Epithelial cell of esophagus (primary cell): ENCODE data around the gene SLC29A1.

Experiments
- DNase-seq: peaks from one replicate; pipeline ENCODE4 v3.0.0; 2010; ENCODE audit warnings: low read depth
- H3K4me3 ChIP-seq: 2 replicates; pipeline ENCODE4 v1.5.1; 2011; ENCODE audit warnings: mild to moderate bottlenecking, low read length, control low read depth
- CTCF ChIP-seq: IDR thresholded peaks from 2 replicates; pipeline ENCODE4 v1.5.1; 2011; ENCODE audit warnings: low read depth, mild to moderate bottlenecking, low read length, control low read depth, inconsistent platforms; ENCODE audit not compliant: insufficient read depth; ENCODE audit errors: missing control alignments

The SLC29A1 gene

DNA sequence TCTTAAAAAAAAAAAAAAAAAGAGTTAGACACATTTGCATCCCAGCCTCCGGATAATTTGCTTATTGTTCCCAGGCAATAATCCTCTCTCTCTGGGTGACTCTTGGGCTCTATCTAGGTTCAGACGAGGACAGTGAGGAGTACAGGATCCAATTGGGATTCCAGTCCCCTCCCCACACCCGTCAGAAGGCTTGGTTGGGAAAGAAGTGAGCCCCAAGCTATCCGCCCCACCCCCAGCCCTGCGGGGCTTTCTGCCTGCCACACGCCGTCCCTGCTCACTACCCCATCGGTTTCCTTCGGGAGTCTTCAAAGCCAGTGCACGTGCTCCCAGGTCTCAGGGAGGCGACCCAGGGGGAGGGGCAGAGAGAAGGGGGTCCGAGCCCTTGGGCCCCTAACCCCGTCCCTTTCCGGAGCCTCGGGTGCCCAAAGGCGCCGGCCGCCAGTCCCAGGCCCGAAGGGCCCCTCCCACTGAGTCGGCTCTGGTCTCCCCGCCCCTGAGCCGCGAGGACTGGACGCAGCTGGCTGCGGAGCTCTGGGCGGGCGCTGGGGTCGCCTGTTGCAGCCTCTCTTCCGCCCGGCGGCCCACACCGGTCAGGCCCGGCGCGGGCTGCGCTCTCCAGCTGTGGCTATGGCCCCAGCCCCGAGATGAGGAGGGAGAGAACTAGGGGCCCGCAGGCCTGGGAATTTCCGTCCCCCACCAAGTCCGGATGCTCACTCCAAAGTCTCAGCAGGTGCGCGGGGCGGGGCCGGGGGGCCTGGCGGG is 4.2 kb upstream of the SLC29A1 start:
- no peak for DNase-seq
- TF ChIP-seq CTCF, result no peak
- H3K4me3 ChIP-seq, result peak overlapping the region; percentile 8

DNA sequence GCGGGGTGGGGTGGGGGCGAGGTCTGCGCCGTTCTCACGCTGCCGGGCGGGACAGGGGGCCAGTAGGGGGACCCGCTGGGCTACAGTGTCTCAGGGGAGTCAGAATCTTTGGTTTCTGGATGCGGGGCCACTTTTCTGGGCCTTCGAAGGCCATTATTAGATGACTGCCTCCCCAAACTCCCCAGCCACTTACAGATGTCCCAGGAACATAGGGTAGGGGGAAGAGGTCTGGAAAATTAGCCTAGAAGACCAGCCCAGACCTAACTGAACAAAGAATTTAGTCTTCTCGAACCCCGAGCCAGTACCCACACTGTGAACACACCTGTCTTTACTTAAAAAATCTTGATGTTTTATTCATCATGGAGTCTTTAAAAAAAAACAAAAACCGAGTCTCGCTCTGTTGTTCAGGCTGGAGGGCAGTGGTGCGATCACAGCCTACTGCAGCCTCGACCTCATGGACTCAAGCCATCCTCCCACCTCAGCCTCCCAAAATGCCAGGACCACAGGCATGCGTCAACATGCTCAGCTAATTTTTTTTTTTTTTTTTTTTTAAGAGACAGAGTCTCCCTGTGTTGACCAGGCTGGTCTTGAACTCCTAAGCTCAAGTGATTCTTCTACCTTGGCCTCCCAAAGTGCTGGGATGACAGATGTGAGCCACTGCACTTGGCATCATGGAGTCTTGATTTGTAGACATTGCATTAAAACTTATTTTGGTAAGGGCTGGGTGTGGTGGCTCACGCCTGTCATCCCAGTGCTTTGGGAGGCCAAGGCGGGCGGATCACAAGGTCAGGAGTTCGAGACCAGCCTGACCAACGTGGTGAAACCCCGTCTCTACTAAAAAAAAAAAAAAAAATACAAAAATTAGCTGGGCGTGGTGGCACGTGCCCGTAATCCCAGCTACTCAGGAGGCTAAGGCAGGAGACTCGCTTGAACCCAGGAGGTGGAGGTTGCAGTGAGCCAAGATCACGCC is 3.3 kb upstream of the SLC29A1 start:
- DNase-seq, result no peak
- no peak for TF ChIP-seq CTCF
- no peak overlapping the region for H3K4me3 ChIP-seq

DNA sequence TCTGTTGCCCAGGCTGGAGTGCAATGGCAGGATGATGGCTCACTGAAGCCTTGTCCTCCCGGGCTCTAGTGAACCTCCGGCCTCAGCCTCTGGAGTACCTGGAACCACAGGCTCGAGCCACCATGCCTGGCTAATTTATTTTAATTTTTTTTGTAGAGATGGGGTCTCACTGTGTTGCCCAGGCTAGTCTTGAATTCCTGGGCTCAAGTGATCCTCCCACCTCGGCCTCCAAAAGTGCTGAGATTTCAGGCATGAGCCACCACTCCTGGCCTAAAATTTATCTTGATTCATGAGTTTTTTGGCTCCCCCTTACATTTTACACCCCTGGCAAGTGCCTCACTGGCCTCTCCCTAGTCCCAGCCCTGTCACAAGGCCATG is 2.5 kb upstream of the SLC29A1 start:
- no peak for TF ChIP-seq CTCF
- no peak overlapping the region for H3K4me3 ChIP-seq
- no peak for DNase-seq

- DNase-seq, result peak; percentile 87
- peak; percentile 89 for TF ChIP-seq CTCF
- H3K4me3 ChIP-seq, result no peak overlapping the region
Observed at GRCh38 chr6:44221291-44221960, 2.0 kb upstream of the SLC29A1 start.

DNA sequence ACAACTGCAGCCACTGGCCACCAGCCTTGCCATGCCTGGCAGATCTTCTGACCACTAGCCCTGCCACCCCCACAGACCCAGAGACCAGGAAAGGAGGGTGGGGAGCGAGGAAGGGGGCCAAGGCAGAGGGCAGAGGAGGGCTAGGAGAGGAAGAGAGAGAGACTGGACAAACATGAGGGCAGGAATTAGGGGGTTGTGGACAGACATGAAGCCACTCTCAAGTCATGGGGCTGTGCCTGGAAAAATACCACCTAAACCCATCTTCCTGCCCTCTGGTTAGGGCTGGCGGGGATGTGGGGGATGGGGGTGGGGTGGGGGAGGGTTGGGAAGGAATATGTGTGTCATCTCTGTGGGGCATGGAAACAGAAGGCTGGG is 1.4 kb upstream of the SLC29A1 start:
- TF ChIP-seq CTCF, result no peak
- no peak overlapping the region for H3K4me3 ChIP-seq
- no peak for DNase-seq

DNA sequence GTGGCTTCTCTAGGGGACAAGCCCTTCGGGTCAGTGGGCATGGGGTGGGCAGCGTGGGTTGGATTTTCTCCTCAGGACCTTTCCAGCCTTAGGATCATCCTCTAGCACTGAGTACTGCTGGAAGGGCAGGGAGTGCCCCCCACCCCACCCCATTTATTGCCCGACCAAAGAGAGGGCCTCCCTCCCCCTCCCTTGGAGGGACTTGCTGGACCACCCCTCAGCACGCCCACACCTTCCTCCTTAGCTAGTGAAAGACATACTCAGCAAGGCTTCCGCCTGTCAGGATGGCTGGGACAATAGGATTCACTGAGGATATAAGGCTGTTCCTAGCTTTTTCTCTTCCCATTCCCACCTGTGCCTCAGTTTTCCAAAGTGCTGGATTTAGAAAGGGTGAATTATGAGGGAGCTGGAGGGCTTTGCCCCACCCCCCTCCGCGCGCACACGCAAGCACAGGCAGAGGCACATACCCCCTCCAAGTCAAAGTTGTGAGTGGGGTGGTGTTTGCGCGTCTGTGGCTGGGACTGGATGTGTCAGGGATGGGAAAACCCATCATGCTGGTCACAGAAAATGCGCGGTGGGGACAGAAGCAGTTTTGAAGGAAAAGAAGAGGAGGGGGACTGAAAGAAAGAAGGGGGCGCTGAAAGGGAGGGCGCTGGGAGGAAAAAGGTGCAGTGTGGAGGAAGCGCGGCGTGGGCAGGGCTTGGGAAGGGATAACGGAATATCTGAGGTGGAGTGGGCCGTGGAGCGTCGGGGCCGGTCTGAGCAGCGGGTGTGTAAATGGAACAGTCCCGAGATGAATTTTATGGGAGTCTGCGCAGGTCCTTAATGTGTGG is 693 bp upstream of the SLC29A1 start:
- no peak for DNase-seq
- no peak overlapping the region for H3K4me3 ChIP-seq
- no peak for TF ChIP-seq CTCF
